Calu3 (cell line): ENCODE data around the gene ATP5F1C. TPM values are rescaled to one million over a fixed set of nuclear protein-coding genes. Genes with fewer than 3 reads are reported as not detected.

Experiments
- BruUV-seq: library from RNA; stranded (reverse); fragments of 400-500 nt; replicated peaks from 2 replicates; lab custom pipeline; 2021; lab: Mats Ljungman, UMichigan
- CTCF ChIA-PET: fragments of 300-600 bp; sonication (Branson Sonifier 250); formaldehyde crosslinking; loops from one replicate; lab custom pipeline; 2022; ENCODE audit warnings: antibody characterized with exemption; lab: Charles Lee
- DNase-seq: peaks from one replicate; pipeline ENCODE4 v3.0.0; 2022
- H3K27ac Mint-ChIP-seq: one replicate; pipeline ENCODE4 v1.8.0; 2022; ENCODE audit warnings: mixed read lengths; ENCODE audit not compliant: unreplicated experiment
- H3K27me3 Mint-ChIP-seq: one replicate; pipeline ENCODE4 v1.8.0; 2022; ENCODE audit warnings: mixed read lengths; ENCODE audit not compliant: unreplicated experiment
- H3K36me3 Mint-ChIP-seq: one replicate; pipeline ENCODE4 v1.8.0; 2022; ENCODE audit warnings: mild to moderate bottlenecking, moderate library complexity, mixed read lengths; ENCODE audit not compliant: insufficient read depth, unreplicated experiment
- H3K4me1 Mint-ChIP-seq: one replicate; pipeline ENCODE4 v1.8.0; 2022; ENCODE audit warnings: mild to moderate bottlenecking, low read depth, mixed read lengths; ENCODE audit not compliant: unreplicated experiment
- H3K4me3 Mint-ChIP-seq: one replicate; pipeline ENCODE4 v1.8.0; 2022; ENCODE audit warnings: mild to moderate bottlenecking, low read depth, moderate library complexity, mixed read lengths; ENCODE audit not compliant: unreplicated experiment
- H3K9me3 Mint-ChIP-seq: one replicate; pipeline ENCODE4 v1.8.0; 2022; ENCODE audit warnings: low read depth, mixed read lengths; ENCODE audit not compliant: unreplicated experiment
- intact Hi-C: fragments of 100-400 bp; cut with micrococcal nuclease; formaldehyde crosslinking; loops from one replicate; pipeline ENCODE4 v1.10.0; 2022; ENCODE audit not compliant: unreplicated experiment
- total RNA-seq: library from RNA; stranded (reverse); gene quantifications from 2 replicates; pipeline ENCODE4 v1.2.3, GENCODE V29; 2022
- TF ChIP-seq, protein P1 (sequence below): fragments of 200-600 bp; IDR thresholded peaks from one replicate; pipeline ENCODE4 v1.8.0; 2022; ENCODE audit warnings: antibody characterized with exemption; ENCODE audit not compliant: unreplicated experiment

Gene ATP5F1C
- total RNA-seq, 1 experiment from 2014 or later: 373 TPM

DNA sequence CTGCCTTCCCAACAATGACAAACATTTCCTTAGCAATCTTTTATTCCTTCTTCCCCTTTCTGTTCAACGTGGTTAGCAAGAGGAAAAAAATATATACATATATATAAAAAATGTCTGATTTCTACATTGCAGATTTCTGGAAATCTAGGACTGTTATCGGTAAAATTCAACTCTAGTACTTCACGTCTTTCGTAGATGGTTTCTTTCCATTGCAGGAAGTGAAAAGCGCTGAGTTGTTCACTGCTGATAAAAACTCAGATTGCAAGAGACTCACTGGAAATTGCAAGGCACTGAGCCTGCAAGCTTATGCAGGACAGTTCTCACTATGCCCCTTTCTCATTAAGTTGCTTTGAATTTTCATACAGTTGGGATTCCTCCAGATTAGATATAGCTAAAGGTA is 24.0 kb upstream of the ATP5F1C start:
- no peaks in the 10 kb centered on the region for H3K4me1 Mint-ChIP-seq
- peaks cover 39% of the 10 kb centered on the region for H3K36me3 Mint-ChIP-seq
- intact Hi-C loops: no loop called here
- H3K27me3 Mint-ChIP-seq: no peaks in the 10 kb centered on the region
- no peaks in the 10 kb centered on the region for H3K9me3 Mint-ChIP-seq
- CTCF ChIA-PET: interaction anchor here (1.1 kb wide), 1 partner anchor 239 kb away, joined by 5 read pairs; no protein-coding TSS in a partner anchor
- no peak overlapping the region for H3K27ac Mint-ChIP-seq
- TF ChIP-seq, protein P1, sequence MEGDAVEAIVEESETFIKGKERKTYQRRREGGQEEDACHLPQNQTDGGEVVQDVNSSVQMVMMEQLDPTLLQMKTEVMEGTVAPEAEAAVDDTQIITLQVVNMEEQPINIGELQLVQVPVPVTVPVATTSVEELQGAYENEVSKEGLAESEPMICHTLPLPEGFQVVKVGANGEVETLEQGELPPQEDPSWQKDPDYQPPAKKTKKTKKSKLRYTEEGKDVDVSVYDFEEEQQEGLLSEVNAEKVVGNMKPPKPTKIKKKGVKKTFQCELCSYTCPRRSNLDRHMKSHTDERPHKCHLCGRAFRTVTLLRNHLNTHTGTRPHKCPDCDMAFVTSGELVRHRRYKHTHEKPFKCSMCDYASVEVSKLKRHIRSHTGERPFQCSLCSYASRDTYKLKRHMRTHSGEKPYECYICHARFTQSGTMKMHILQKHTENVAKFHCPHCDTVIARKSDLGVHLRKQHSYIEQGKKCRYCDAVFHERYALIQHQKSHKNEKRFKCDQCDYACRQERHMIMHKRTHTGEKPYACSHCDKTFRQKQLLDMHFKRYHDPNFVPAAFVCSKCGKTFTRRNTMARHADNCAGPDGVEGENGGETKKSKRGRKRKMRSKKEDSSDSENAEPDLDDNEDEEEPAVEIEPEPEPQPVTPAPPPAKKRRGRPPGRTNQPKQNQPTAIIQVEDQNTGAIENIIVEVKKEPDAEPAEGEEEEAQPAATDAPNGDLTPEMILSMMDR: no peak
- DNase-seq: no peak
- no peak overlapping the region for H3K4me3 Mint-ChIP-seq
- no TSS peak for BruUV-seq

DNA sequence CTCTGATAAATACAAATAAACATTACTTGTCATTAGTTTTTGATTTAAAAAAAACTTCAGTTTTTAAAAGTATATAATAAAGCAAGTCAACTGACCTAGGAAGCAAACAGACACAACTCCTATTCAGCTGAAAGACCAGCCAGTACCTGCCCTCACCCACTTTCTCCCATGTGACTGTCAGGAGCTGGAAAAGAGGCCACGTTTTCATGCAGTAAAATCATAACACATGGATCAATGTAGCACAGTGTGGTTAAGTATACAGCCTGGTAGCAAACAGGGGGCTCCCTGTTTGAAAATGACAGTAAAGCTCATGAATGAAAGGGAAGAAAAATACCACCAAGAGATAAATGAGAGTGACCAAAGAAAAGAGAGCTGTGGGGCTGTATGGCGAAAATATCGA is 21.7 kb upstream of the ATP5F1C start:
- TF ChIP-seq, protein P1: no peak
- Mint-ChIP-seq H3K9me3 (no peaks in the 10 kb centered on the region), H3K27ac (no peak overlapping the region), H3K4me1 (no peaks in the 10 kb centered on the region), H3K27me3 (no peaks in the 10 kb centered on the region), H3K4me3 (no peak overlapping the region), H3K36me3 (peaks cover 35% of the 10 kb centered on the region)
- CTCF ChIA-PET: no interaction called here
- DNase-seq: no peak
- intact Hi-C loops: no loop called here
- no TSS peak for BruUV-seq

DNA sequence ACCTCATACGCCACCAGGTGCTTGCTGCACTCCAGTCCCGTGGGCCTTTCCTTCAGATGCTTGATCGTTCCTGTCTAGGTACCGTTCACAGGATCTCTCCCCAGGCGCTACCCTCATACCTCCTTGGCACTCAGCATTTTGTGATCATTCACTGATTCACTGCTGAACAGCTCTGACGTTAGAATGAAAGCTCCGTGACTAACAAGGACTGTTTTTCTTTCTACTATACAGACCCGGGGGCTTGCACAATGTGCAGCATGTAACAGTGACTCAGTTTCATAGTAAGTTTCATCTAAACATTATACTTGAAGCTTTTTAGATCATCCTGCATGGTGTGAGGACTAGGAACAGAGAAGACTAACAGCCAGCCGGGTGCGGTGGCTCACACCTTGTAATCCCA is 20.8 kb upstream of the ATP5F1C start:
- BruUV-seq: no TSS peak
- intact Hi-C loops: no loop called here
- Mint-ChIP-seq H3K27me3 (no peaks in the 10 kb centered on the region), H3K4me1 (no peaks in the 10 kb centered on the region), H3K4me3 (no peak overlapping the region), H3K27ac (no peak overlapping the region), H3K9me3 (no peaks in the 10 kb centered on the region), H3K36me3 (peaks cover 33% of the 10 kb centered on the region)
- TF ChIP-seq, protein P1: no peak
- CTCF ChIA-PET: no interaction called here
- no peak for DNase-seq

DNA sequence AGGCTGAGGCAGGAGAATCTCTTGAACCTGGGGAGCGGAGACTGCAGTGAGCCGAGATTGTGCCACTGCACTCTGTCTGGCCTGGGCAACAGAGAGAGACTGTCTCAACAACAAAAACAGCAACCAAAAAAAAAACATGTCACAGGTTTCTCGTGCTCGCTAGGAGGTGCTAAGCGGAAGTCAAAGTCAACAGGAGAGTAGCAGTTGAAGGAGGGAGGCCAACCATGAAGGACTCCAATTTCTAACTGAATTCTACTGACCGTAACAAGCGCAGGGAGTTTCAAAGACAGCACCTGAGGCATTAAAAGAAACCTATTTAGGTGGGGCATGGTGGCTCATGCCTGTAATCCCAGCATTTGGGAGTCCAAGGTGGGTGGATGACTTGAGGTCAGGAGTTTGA is 19.6 kb upstream of the ATP5F1C start:
- no TSS peak for BruUV-seq
- intact Hi-C loops: no loop called here
- no peaks in the 10 kb centered on the region for H3K27me3 Mint-ChIP-seq
- CTCF ChIA-PET: no interaction called here
- no peak overlapping the region for H3K27ac Mint-ChIP-seq
- no peaks in the 10 kb centered on the region for H3K4me1 Mint-ChIP-seq
- no peak for DNase-seq
- H3K4me3 Mint-ChIP-seq: no peak overlapping the region
- TF ChIP-seq, protein P1: no peak
- peaks cover 27% of the 10 kb centered on the region for H3K36me3 Mint-ChIP-seq
- no peaks in the 10 kb centered on the region for H3K9me3 Mint-ChIP-seq
